ENCODE results near the gene C1QTNF1. TPM values are rescaled to one million over a fixed set of nuclear protein-coding genes. Genes with fewer than 3 reads are reported as not detected.

The C1QTNF1 gene
- total and polyA plus RNA-seq, 9 of the 15 experiments (the other 6 are each of a cell fraction or from before 2014, with no cell fraction given), result 0.09 TPM; not detected in 8

DNA sequence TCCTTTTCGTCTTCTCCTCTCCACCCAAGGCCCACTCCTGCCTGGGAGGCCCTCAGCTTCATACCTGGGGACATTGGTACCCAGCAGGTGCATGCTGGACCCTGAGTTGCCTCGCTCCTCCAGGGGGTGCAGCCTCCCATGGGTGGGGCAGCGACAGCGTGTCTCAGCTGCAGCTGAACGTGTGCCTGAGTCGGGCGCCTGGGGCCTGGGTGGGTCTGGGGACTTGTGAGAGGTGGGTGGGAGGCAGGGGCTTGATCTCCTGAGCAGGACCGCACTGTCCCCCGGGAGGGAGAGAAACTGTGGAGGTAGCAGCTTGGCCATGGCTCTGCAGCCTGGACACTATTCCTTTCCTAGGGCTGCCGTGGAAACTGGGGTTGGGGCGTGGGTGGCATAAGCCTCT is 25.9 kb downstream of the C1QTNF1 start:
- BruUV-seq (replicated peaks), result no TSS peak
- ATAC-seq (no peak), FAIRE-seq (no peak), DNase-seq (ENCODE audit: extremely low read depth in 1 of 4, low spot score in 3 of 4) (no peak)
- peaks cover 32 to 62% of the 10 kb centered on the region in 2 experiments; a peak in 4 of 5 replicates for H3K27me3 ChIP-seq (ENCODE audit: control insufficient read depth in 2 of 2, insufficient read depth in 2 of 2, low read length in 2 of 2)
- no peaks in the 10 kb centered on the region for H3K9me3 ChIP-seq (replicated peaks; ENCODE audit: control insufficient read depth, insufficient read depth, low read depth, low read length)
- H3K9me1 ChIP-seq (ENCODE audit: control insufficient read depth, insufficient read depth, low read length), result no peaks in the 10 kb centered on the region
- ChIA-PET POLR2A (interaction anchor here (0.6 kb wide), 1 partner anchor 9 kb away, joined by 3 read pairs; no protein-coding TSS in a partner anchor), CTCF (ENCODE audit: low intra/inter-chr PET ratio) (no interaction called here)
- H4K20me1 ChIP-seq (replicated peaks; ENCODE audit: control insufficient read depth, insufficient read depth, low read length), result peaks cover 15% of the 10 kb centered on the region; the same call in 1 of the 2 replicates
- TF ChIP-seq ZC3H11A (IDR thresholded peaks at IDR 0.05; ENCODE audit: low read depth, low read length) (no peak), SMARCE1 (IDR thresholded peaks at IDR 0.05) (no peak)
- TF ChIP-seq, protein P1, sequence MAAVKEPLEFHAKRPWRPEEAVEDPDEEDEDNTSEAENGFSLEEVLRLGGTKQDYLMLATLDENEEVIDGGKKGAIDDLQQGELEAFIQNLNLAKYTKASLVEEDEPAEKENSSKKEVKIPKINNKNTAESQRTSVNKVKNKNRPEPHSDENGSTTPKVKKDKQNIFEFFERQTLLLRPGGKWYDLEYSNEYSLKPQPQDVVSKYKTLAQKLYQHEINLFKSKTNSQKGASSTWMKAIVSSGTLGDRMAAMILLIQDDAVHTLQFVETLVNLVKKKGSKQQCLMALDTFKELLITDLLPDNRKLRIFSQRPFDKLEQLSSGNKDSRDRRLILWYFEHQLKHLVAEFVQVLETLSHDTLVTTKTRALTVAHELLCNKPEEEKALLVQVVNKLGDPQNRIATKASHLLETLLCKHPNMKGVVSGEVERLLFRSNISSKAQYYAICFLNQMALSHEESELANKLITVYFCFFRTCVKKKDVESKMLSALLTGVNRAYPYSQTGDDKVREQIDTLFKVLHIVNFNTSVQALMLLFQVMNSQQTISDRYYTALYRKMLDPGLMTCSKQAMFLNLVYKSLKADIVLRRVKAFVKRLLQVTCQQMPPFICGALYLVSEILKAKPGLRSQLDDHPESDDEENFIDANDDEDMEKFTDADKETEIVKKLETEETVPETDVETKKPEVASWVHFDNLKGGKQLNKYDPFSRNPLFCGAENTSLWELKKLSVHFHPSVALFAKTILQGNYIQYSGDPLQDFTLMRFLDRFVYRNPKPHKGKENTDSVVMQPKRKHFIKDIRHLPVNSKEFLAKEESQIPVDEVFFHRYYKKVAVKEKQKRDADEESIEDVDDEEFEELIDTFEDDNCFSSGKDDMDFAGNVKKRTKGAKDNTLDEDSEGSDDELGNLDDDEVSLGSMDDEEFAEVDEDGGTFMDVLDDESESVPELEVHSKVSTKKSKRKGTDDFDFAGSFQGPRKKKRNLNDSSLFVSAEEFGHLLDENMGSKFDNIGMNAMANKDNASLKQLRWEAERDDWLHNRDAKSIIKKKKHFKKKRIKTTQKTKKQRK (IDR thresholded peaks at IDR 0.05; ENCODE audit: borderline replicate concordance, low read depth, low read length), result no peak
- in situ Hi-C loops (cut with MboI), result loop anchor here (25.0 kb wide), 1 partner anchor 337 kb away; no protein-coding TSS in a partner anchor
- intact Hi-C loops (cut with micrococcal nuclease), result loop anchor here (5.0 kb wide), 1 partner anchor 32 kb away; no protein-coding TSS in a partner anchor
- H2AFZ ChIP-seq (ENCODE audit: low read depth, low read length), result no peak overlapping the region
- H3K4me1 ChIP-seq (replicated peaks in 1 of 2; ENCODE audit: control insufficient read depth in 2 of 2, insufficient read depth in 2 of 2, low read length in 2 of 2), result peaks cover 0 to 14% of the 10 kb centered on the region in 2 experiments; a peak in 2 of 5 replicates
- no peaks in the 10 kb centered on the region for H3K79me2 ChIP-seq (ENCODE audit: control insufficient read depth, insufficient read depth, low read length)
- H3K36me3 ChIP-seq (ENCODE audit: control insufficient read depth, insufficient read depth, low read length), result no peaks in the 10 kb centered on the region
- no peak overlapping the region for H3K27ac ChIP-seq (ENCODE audit: extremely low read depth, low read depth, low read length)
- no peak overlapping the region for H3K4me2 ChIP-seq (ENCODE audit: insufficient read depth, low read length)
- no peak overlapping the region for H3K9ac ChIP-seq (ENCODE audit: insufficient read depth in 1 of 2, low read depth in 2 of 2, low read length in 2 of 2)
- WGBS (ENCODE audit: insufficient coverage, low coverage, missing lambda C conversion rate), result 3% methylated on average over 10 of the region's 11 CpGs
- no peak overlapping the region for H3K4me3 ChIP-seq

All from K562 (cell line).